ENCODE results near the gene EFEMP2.
A peak's percentile ranks its signal among the peaks of the same experiment; 100 is the strongest.

EFEMP2 gene

GRCh38 chr11:65912845-65913244 lies 40.2 kb upstream of the EFEMP2 start:
- DNase-seq (ENCODE audit: insufficient read length, low spot score): no peak
- no peak for FAIRE-seq
- TF ChIP-seq POLR2A (IDR thresholded peaks at IDR 0.05; ENCODE audit: low read depth, low read length): no peak

- FAIRE-seq (no peak), DNase-seq (ENCODE audit: insufficient read length, low spot score) (no peak)
- TF ChIP-seq POLR2A (IDR thresholded peaks at IDR 0.05; ENCODE audit: low read depth, low read length): peak; percentile 24; the same call in 1 of the 2 replicates
These were observed 39.3 kb upstream of the EFEMP2 start for GRCh38 chr11:65911682-65912568.

GRCh38 chr11:65907878-65908277 lies 35.3 kb upstream of the EFEMP2 start:
- DNase-seq (ENCODE audit: insufficient read length, low spot score): no peak
- no peak for FAIRE-seq
- no peak for TF ChIP-seq POLR2A (IDR thresholded peaks at IDR 0.05; ENCODE audit: low read depth, low read length)

- DNase-seq (ENCODE audit: insufficient read length, low spot score): no peak
- no peak for TF ChIP-seq POLR2A (IDR thresholded peaks at IDR 0.05; ENCODE audit: low read depth, low read length)
- FAIRE-seq: no peak
These were observed 34.0 kb upstream of the EFEMP2 start for GRCh38 chr11:65906602-65907001.

GRCh38 chr11:65903715-65904114 lies 31.1 kb upstream of the EFEMP2 start:
- DNase-seq (ENCODE audit: insufficient read length, low spot score): no peak
- no peak for TF ChIP-seq POLR2A (IDR thresholded peaks at IDR 0.05; ENCODE audit: low read depth, low read length)
- FAIRE-seq: no peak

- FAIRE-seq (no peak), DNase-seq (ENCODE audit: insufficient read length, low spot score) (no peak)
- 0 out of 2 replicates have a peak, but pooled peaks have one; percentile 10 for TF ChIP-seq POLR2A (IDR thresholded peaks at IDR 0.05; ENCODE audit: low read depth, low read length)
These were observed 30.5 kb upstream of the EFEMP2 start for GRCh38 chr11:65903068-65903481.

GRCh38 chr11:65900899-65901180 lies 28.2 kb upstream of the EFEMP2 start:
- no peak for DNase-seq (ENCODE audit: insufficient read length, low spot score)
- TF ChIP-seq POLR2A (IDR thresholded peaks at IDR 0.05; ENCODE audit: low read depth, low read length): no peak
- FAIRE-seq: no peak

- peak; percentile 90 for TF ChIP-seq POLR2A (IDR thresholded peaks at IDR 0.05; ENCODE audit: low read depth, low read length)
- FAIRE-seq (no peak), DNase-seq (ENCODE audit: insufficient read length, low spot score) (no peak)
These were observed 27.7 kb upstream of the EFEMP2 start, which contains the start of gene FOSL1 for GRCh38 chr11:65900125-65900898. Gene FOSL1 (minus strand): TSS chr11:65900388. CDS start chr11:65900339, 49 bp downstream.

GRCh38 chr11:65899356-65900124 lies 26.9 kb upstream of the EFEMP2 start:
- TF ChIP-seq POLR2A (IDR thresholded peaks at IDR 0.05; ENCODE audit: low read depth, low read length): no peak
- FAIRE-seq: no peak
- no peak for DNase-seq (ENCODE audit: insufficient read length, low spot score)

GRCh38 chr11:65898656-65899355 lies 26.2 kb upstream of the EFEMP2 start:
- DNase-seq (ENCODE audit: insufficient read length, low spot score): no peak

GRCh38 chr11:65897020-65897471 lies 24.4 kb upstream of the EFEMP2 start:
- no peak for TF ChIP-seq POLR2A (IDR thresholded peaks at IDR 0.05; ENCODE audit: low read depth, low read length)
- DNase-seq (ENCODE audit: insufficient read length, low spot score): no peak
- no peak for FAIRE-seq

More at GRCh38 chr11:65898656-65899355, 26.2 kb upstream of the EFEMP2 start:
- no peak for FAIRE-seq
- TF ChIP-seq POLR2A (IDR thresholded peaks at IDR 0.05; ENCODE audit: low read depth, low read length): peak; percentile 49; the same call in 1 of the 2 replicates

- DNase-seq (ENCODE audit: insufficient read length, low spot score) (no peak), FAIRE-seq (no peak)
- no peak for TF ChIP-seq POLR2A (IDR thresholded peaks at IDR 0.05; ENCODE audit: low read depth, low read length)
These were observed 23.7 kb upstream of the EFEMP2 start for GRCh38 chr11:65896034-65896999.

All from H54 (cell line).